Esophagus muscularis mucosa (tissue), 4 donors: Measurements from ENCODE around the gene UFD1. TPM values are rescaled to one million over a fixed set of nuclear protein-coding genes. Genes with fewer than 3 reads are reported as not detected.

Source experiments
- DNase-seq: peaks from one replicate; pipeline ENCODE4 v3.0.0-alpha.2; 2017; ENCODE audit errors: extremely low spot score
- H3K27ac ChIP-seq, 4 donors: fragments of 200-600 bp; sonication (generic); replicated peaks in 1 of 4; 1 replicate in 3 of 4; 2 replicates in 1 of 4; pipeline ENCODE4 v1.5.1; 2016 to 2019; ENCODE audit warnings: mild to moderate bottlenecking in 1 of 4
- H3K27me3 ChIP-seq, 4 donors: fragments of 200-600 bp; sonication (generic); one replicate each; pipeline versions ENCODE4 v1.5.1 to v1.6.0; 2016 to 2019
- H3K36me3 ChIP-seq, 4 donors: fragments of 200-600 bp; sonication (generic); one replicate each; pipeline ENCODE4 v1.5.1; 2016 to 2019
- H3K4me1 ChIP-seq, 4 donors: fragments of 200-600 bp; sonication (generic); one replicate each; pipeline ENCODE4 v1.5.1; 2016 to 2019
- H3K4me3 ChIP-seq, 4 donors: fragments of 200-600 bp; sonication (generic); 1 replicate in 2 of 4; 2 replicates in 2 of 4; pipeline ENCODE4 v1.5.1; 2016 to 2019; ENCODE audit warnings: mild to moderate bottlenecking in 4 of 4, moderate library complexity in 1 of 4
- H3K9me3 ChIP-seq, 4 donors: fragments of 200-600 bp; sonication (generic); 1 replicate in 3 of 4; 2 replicates in 1 of 4; pipeline ENCODE4 v1.5.1; 2016 to 2019
- CTCF ChIP-seq, 3 experiments: fragments of 200-600 bp in 2 of 3; fragments of 450-650 bp in 1 of 3; sonication (generic) in 2 of 3; IDR thresholded peaks; one replicate each; pipeline ENCODE4 v1.5.1; 2017 to 2019; ENCODE audit warnings: antibody characterized with exemption in 3 of 3, mild to moderate bottlenecking in 2 of 3, moderate library complexity in 1 of 3
- EP300 ChIP-seq: sonication (generic); formaldehyde crosslinking; IDR thresholded peaks from one replicate; pipeline ENCODE4 v1.6.1; 2017; ENCODE audit warnings: antibody characterized with exemption
- POLR2A ChIP-seq: fragments of 450-650 bp; IDR thresholded peaks from one replicate; pipeline ENCODE4 v1.6.1; 2017; ENCODE audit warnings: antibody characterized with exemption, moderate library complexity, mild to moderate bottlenecking, low read depth
- POLR2AphosphoS5 ChIP-seq, 2 donors: sonication (generic); formaldehyde crosslinking; IDR thresholded peaks; one replicate each; pipeline ENCODE4 v1.6.1; 2017; ENCODE audit warnings: antibody characterized with exemption in 2 of 2
- WGBS: methylation state at CpG from one replicate; pipeline ENCODE4 v1.1.5; 2018; 5-methylcytosine and 5-hydroxymethylcytosine counted together
- intact Hi-C: fragments of 100-400 bp; cut with DNase I; formaldehyde crosslinking; loops from one replicate; pipeline ENCODE4 v1.15.1; 2023
- total RNA-seq, 4 donors: library from RNA; depleted of rRNA; stranded (reverse); fragments of >200 nt; gene quantifications; one replicate each; pipeline versions ENCODE4 v1.1.0 to v1.2.1, GENCODE V29; 2016

The UFD1 gene
- total RNA-seq, 4 donors from 2014 or later: 54.8 to 65.2 (median 57.1) TPM

GRCh38 chr22:19498154-19498865, 19.3 kb upstream of the UFD1 start:
- WGBS: 100% methylated on average over 3 of the region's 7 CpGs

GRCh38 chr22:19497245-19497644, 18.3 kb upstream of the UFD1 start:
- Histone ChIP-seq H3K4me1 (peaks cover 0 to 4% (median 0%) of the 10 kb centered on the region in 4 donors), H3K4me3 (no peak overlapping the region), H3K36me3 (no peaks in the 10 kb centered on the region), H3K27me3 (peaks cover 0 to 7% (median 0%) of the 10 kb centered on the region in 4 donors), H3K9me3 (no peaks in the 10 kb centered on the region), H3K27ac (no peak overlapping the region)
- no peak for TF ChIP-seq POLR2AphosphoS5 (IDR thresholded peaks at IDR 0.05)
- TF ChIP-seq CTCF (IDR thresholded peaks at IDR 0.05): no peak
- intact Hi-C loops: no loop called here
- no peak for DNase-seq
- WGBS: 35% methylated on average over 3 of the region's 3 CpGs

More at GRCh38 chr22:19498154-19498865, 19.3 kb upstream of the UFD1 start:
- DNase-seq: no peak
- TF ChIP-seq CTCF (IDR thresholded peaks at IDR 0.05) (no peak), EP300 (no peak), POLR2A (no peak), POLR2AphosphoS5 (IDR thresholded peaks at IDR 0.05) (no peak)
- Histone ChIP-seq H3K27me3 (peaks cover 0 to 7% (median 0%) of the 10 kb centered on the region in 4 donors), H3K4me3 (no peak overlapping the region), H3K36me3 (no peaks in the 10 kb centered on the region), H3K4me1 (peaks cover 0 to 4% (median 0%) of the 10 kb centered on the region in 4 donors), H3K27ac (no peak overlapping the region), H3K9me3 (no peaks in the 10 kb centered on the region)
- intact Hi-C loops: no loop called here

- TF ChIP-seq POLR2A (no peak), POLR2AphosphoS5 (IDR thresholded peaks at IDR 0.05) (no peak), EP300 (no peak), CTCF (IDR thresholded peaks at IDR 0.05) (no peak)
- H3K4me1 ChIP-seq: peaks cover 0 to 4% (median 0%) of the 10 kb centered on the region in 4 donors
- H3K9me3 ChIP-seq: no peaks in the 10 kb centered on the region
- intact Hi-C loops: no loop called here
- WGBS: 99% methylated on average over 3 of the region's 3 CpGs
- DNase-seq: no peak
- no peak overlapping the region for H3K4me3 ChIP-seq
- H3K27ac ChIP-seq: no peak overlapping the region
- H3K36me3 ChIP-seq: no peaks in the 10 kb centered on the region
- peaks cover 0 to 7% (median 0%) of the 10 kb centered on the region in 4 donors for H3K27me3 ChIP-seq
These were observed 17.3 kb upstream of the UFD1 start for GRCh38 chr22:19496324-19496630.

GRCh38 chr22:19495562-19496323, 16.8 kb upstream of the UFD1 start:
- 71% methylated on average over 5 of the region's 5 CpGs for WGBS
- TF ChIP-seq CTCF (IDR thresholded peaks at IDR 0.05): peak in 1 of 3 experiments; percentile 8
- TF ChIP-seq POLR2A: no peak
- peaks cover 0 to 4% (median 0%) of the 10 kb centered on the region in 4 donors for H3K4me1 ChIP-seq
- H3K4me3 ChIP-seq: no peak overlapping the region
- intact Hi-C loops: no loop called here
- no peak overlapping the region for H3K27ac ChIP-seq
- peaks cover 0 to 7% (median 0%) of the 10 kb centered on the region in 4 donors for H3K27me3 ChIP-seq
- no peak for DNase-seq
- no peaks in the 10 kb centered on the region for H3K9me3 ChIP-seq
- no peaks in the 10 kb centered on the region for H3K36me3 ChIP-seq
